HG03103 (cell line): ENCODE data around the gene POLA2.
"Not testable (repeated sequence)": the region's sequence is repeated elsewhere in the genome, so short reads cannot be mapped to it uniquely, and the experiment has no call there.

Source experiments
- ATAC-seq: cut with Tn5 transposase; IDR thresholded peaks from one replicate; pipeline ENCODE4 v1.9.1; 2021; ENCODE audit warnings: low read depth; ENCODE audit not compliant: unreplicated experiment

The POLA2 gene

GRCh38 chr11:65241692-65242091, 20.1 kb upstream of the POLA2 start:
- no peak for ATAC-seq

- no peak for ATAC-seq
These were observed 19.4 kb upstream of the POLA2 start for GRCh38 chr11:65242389-65242788.

- ATAC-seq = no peak
These were observed 18.0 kb upstream of the POLA2 start for GRCh38 chr11:65243797-65244196.

GRCh38 chr11:65245046-65245445, 16.7 kb upstream of the POLA2 start:
- ATAC-seq = not testable (repeated sequence)

GRCh38 chr11:65246506-65246905, 15.3 kb upstream of the POLA2 start:
- no peak for ATAC-seq

GRCh38 chr11:65248184-65248710, 13.5 kb upstream of the POLA2 start:
- not testable (repeated sequence) for ATAC-seq

GRCh38 chr11:65251476-65251875, 10.3 kb upstream of the POLA2 start:
- ATAC-seq = no peak

- ATAC-seq = no peak
These were observed 7.0 kb upstream of the POLA2 start for GRCh38 chr11:65254724-65255123.

GRCh38 chr11:65258988-65259387, 2.8 kb upstream of the POLA2 start:
- no peak for ATAC-seq

- no peak for ATAC-seq
These were observed 1.5 kb upstream of the POLA2 start for GRCh38 chr11:65260302-65260701.

GRCh38 chr11:65260756-65261590, 789 bp upstream of the POLA2 start:
- no peak for ATAC-seq

GRCh38 chr11:65262381-65262680, 569 bp downstream of the POLA2 start:
- no peak for ATAC-seq

- ATAC-seq = no peak
These were observed 1.0 kb downstream of the POLA2 start for GRCh38 chr11:65262776-65263175.

- ATAC-seq = not testable (repeated sequence)
These were observed 3.0 kb downstream of the POLA2 start for GRCh38 chr11:65264747-65265146.

- ATAC-seq = no peak
These were observed 4.4 kb downstream of the POLA2 start for GRCh38 chr11:65266210-65266609.

- ATAC-seq = no peak
These were observed 13.2 kb downstream of the POLA2 start for GRCh38 chr11:65274735-65275682.

GRCh38 chr11:65275906-65276305, 14.1 kb downstream of the POLA2 start:
- ATAC-seq = no peak

GRCh38 chr11:65277631-65278277, 16.0 kb downstream of the POLA2 start:
- ATAC-seq = no peak

- no peak for ATAC-seq
These were observed 16.6 kb downstream of the POLA2 start for GRCh38 chr11:65278356-65278755.

- no peak for ATAC-seq
These were observed 17.5 kb downstream of the POLA2 start for GRCh38 chr11:65279279-65279678.
